HG03039 (cell line): ENCODE measurements around the gene ITIH6.
"Not testable (repeated sequence)": the region's sequence is repeated elsewhere in the genome, so short reads cannot be mapped to it uniquely, and the experiment has no call there.

ENCODE experiments used
- ATAC-seq: cut with Tn5 transposase; IDR thresholded peaks from one replicate; pipeline ENCODE4 v1.9.1; 2021; ENCODE audit warnings: mild to moderate bottlenecking, moderate library complexity; ENCODE audit not compliant: unreplicated experiment

The ITIH6 gene

GRCh38 chrX:54738567-54738966 lies 59.5 kb downstream of the ITIH6 start:
- ATAC-seq: not testable (repeated sequence)

- not testable (repeated sequence) for ATAC-seq
Observed at GRCh38 chrX:54736298-54736942, 61.6 kb downstream of the ITIH6 start.

GRCh38 chrX:54721424-54721823 lies 76.6 kb downstream of the ITIH6 start:
- ATAC-seq: no peak

- ATAC-seq: no peak
Observed at GRCh38 chrX:54715621-54716020, 82.4 kb downstream of the ITIH6 start.

DNA sequence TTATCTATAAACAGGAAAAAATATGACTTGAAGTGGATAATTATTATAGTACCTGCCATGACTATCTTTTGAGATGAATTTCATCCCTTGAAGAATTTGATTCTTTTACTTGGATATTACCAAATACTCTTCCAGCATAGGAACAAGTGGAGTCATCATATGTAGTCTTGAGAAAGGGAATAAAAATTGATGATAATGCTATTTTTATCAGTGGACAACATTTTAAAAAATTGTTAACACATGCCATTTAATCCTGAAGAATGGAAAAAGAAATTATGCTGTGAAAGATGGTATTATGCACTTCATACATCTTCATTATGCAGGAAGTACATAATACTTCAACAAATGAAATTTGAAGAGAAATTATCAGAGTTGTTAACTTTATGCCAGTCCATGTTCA lies 83.6 kb downstream of the ITIH6 start:
- no peak for ATAC-seq

DNA sequence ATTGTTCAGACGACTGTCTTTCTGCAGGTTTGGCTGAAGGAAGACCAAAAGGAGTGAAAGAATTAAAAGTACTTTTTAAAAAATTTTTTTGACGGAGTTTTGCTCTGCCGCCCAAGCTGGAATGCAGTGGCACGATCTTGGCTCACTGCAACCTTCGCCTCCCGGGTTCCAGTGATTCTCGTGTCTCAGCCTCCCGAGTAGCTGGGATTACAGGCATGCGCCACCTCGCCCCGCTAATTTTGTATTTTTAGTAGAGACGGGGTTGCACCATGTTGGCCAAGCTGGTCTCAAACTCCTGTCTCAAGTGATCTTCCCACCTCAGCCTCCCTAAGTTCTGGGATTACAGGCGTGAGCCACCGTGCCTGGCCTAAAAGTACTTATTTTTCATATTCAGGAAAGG lies 86.3 kb downstream of the ITIH6 start:
- no peak for ATAC-seq

DNA sequence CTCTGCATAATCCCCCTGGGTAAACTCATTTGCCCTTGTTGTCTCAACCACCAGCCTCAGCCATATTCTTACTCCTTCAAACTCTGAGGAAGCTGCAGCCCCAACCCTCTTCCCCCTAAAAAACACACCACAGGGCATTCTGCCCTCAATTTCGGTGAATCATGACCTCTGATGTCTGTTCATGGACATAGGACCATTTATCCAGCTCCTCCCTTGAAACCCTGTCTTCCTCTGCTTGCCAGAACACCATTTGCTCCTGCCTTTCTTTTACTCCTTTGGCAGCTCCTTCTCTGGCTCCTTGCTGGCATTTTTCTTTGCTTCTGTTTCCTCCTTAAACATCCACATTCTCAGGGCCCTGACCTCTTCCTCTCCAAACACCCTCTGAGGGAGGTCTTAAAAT lies 87.1 kb downstream of the ITIH6 start:
- no peak for ATAC-seq

DNA sequence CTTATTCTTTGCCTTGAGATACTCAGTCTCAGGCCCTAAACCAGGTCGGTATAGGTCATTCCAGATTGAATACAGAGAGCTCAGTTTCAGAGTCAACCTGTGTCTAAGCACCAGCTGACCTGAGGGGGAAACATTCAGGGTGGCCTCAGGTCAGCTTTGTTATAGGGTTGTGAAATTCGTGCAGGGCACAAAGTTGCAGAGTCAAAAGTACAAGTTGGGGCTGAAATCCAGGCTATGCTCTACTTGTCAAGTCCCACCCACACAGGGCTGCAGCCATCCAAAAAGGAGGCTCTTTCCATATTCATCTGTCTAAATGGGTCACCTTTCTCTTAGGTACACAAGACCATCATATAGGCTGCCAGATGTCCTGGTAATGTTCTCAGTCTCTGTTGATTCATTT lies 89.7 kb downstream of the ITIH6 start:
- ATAC-seq: no peak
